ENCODE measurements around the gene GAS2L1.
"Not testable (repeated sequence)": the region's sequence is repeated elsewhere in the genome, so short reads cannot be mapped to it uniquely, and the experiment has no call there.

Gene GAS2L1

DNA sequence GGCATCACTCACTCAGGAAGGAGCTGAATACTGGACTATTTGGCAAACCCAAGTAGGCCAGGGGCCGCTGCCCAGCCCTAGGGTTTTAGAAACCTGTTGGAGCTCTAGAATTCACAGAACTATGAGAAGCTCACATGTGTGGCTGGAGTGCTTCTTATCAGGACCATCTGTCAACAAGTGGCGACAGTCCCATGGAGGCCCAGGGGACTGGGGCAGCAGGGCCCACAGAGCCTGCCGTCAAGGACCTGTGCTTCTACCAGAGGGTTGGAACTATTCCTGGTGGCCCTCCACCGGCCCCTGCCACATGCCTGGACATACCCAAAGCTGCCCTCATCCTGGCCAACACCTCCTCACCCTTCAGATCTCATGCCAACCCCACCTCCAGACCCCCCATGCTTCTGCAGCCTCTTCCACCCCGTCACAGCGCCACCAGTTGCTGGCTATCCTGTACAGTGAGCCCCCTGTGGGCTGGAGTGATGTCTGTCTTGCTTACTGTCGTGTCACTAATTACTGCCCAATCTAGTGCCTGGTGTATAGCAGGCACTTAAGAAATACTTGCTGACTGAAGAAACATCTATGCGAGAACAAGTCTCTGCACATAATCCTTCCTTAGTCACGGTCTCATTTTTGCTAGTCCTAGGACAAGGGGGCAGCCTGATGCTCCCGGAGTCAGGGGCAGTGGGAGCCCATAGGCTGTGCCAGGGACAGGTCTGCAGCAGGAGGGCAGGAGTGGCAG is 36.3 kb downstream of the GAS2L1 start:
- no peak for DNase-seq (ENCODE audit: low read depth)

DNA sequence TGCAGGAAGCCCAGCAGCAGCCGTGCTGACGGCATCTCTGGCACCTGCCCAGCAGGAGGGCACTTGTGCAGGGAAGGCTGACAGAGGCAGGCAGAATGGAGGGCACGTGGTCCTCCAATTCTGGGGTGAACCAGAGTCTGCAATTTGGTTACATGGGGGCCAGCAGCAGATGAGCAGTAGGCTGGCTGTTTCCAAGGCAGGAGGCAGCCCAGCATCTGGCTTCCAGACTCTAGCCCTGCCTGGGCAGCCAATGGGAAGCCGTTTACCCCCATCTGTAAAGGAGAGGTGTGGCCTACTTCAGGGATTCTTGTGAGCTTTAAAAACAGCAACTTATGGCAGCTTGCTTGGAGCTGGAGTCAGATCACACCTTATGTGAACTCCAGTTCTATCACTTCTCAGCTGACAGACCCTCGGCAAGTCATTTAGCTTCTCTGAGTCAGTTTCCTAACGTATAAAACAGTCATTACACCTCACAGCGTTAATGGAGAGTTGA is 36.9 kb downstream of the GAS2L1 start:
- DNase-seq (ENCODE audit: low read depth): no peak

DNA sequence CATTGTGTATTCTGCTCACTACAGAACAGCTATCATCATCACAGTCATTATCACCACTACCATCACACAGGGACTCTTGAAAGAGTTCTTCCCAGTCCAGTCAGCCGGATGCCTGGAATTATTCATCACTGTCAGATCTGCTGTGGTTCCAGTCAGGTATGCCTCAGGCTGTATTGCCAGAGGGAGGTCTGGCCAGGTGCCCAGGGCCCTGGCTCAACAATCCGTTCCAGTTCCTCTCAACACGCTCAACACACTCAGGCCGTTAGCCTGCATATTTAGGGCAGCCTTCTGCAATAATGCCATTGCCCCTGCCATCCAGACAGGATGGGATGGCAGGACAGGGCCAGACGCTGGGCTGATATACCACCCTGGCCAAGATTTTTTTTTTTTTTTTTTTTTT is 37.7 kb downstream of the GAS2L1 start:
- DNase-seq (ENCODE audit: low read depth): no peak

DNA sequence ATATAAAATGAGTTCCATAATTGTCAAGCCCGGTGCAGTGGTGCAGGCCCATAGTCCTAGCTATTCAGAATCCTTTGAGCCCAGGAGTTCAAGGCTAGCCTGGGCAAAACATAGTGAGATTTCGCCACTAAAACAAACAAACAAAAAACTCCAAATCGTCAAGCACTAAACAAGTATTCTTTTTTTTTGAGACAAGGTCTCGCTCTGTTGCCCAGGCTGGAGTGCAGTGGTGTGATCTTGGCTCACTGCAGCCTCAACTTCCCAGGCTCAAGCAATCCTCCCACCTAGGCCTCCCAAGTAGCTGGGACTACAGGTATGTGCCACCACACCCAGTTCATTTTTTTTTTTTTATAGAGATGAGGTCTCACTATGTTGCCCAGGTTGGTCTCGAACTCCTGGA is 38.4 kb downstream of the GAS2L1 start:
- DNase-seq (ENCODE audit: low read depth): not testable (repeated sequence)

DNA sequence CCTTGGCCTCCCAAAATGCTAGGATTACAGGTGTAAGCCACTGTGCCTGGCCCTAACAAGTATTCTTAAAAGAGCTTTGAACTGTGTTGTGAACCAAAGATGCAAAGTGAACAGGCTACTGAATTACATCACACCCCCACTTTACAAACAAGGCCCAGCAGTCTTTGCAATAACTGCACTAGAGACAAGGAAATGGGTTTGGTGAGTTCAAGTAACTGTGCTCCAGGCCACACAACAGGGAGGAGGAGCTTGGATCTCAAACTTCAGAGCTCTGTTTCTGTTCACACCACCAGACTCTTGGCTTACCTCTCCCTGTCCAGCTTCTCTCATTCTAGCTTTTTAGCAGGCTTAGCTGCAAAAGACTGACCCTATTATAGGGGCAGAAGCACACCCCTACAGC is 39.5 kb downstream of the GAS2L1 start:
- no peak for DNase-seq (ENCODE audit: low read depth)

DNA sequence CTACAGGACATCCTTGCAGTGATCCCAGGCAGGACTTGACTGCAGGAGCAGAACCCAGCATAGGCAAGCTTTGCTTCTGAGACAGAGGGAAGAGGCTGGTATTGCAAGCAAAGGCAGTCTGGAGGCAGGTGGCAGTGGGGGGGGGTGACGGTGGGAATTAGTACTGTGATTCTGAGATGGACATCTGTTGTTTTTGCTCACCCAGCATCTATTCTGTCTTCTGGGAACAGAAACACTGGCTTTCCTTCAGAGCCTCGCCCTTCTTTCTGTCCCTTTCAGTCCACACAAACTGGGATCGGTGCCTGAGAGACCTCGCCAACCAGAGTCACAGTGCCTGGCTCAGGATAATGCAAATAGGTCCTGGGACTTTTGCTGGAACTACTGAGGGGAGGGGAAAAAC is 40.2 kb downstream of the GAS2L1 start:
- DNase-seq (ENCODE audit: low read depth): no peak

DNA sequence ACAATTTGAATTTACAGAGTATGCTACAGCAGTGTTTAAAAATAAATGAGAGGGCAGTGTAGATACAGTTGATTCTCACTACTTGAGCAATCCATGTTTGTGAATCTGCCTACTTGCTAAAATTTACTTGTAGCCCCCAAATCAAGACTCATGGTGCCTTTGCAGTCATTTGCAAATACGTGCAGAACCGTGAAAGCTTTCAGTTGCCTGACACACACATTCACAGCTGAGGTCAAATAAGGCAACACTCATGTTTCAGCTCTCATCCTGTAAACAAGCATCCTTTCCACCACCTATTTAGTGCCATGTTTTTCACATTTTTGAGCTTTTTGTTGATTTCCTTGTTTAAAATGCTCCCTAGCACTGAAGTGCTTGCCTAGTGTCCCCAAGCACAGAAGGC is 41.6 kb downstream of the GAS2L1 start:
- DNase-seq (ENCODE audit: low read depth): no peak

DNA sequence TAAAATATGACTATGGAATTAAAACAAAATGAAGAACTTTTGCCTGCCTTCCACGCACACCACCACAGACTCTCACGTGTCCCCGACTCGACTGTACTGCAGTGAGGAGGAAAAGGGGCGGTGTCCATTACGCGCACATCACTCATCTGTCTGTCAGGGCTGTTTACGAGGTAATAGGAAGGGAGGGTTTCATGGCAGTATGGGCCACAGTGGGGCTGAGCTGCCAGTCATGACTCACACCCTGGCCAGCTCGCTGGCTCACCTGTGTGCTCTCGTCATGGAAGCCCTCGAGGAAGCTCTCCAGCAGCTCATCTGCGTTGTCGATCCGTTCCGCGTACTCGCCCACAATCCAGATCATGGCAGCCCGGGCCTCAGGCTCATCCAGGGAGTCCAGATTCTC is 42.5 kb downstream of the GAS2L1 start:
- DNase-seq (ENCODE audit: low read depth): no peak

DNA sequence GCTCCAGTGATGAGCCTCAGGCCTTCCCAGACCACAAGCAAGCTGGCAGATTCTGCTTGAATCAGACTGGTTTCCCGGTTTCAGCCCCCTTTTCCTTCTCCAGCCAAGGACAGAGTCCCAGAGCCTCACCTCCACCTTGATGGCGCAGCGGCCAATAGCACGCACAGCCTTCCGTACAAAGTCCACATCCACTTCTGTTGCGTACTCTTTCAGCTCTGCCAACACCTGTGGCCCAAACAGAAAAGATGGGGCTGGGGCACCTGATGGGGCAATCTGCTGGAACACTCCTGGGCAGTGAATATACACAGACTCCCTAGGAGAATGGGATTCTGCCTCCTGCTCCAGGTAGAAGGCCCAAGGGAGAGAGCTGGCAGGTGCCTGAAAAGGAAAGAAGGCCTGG is 44.6 kb downstream of the GAS2L1 start:
- no peak for DNase-seq (ENCODE audit: low read depth)

DNA sequence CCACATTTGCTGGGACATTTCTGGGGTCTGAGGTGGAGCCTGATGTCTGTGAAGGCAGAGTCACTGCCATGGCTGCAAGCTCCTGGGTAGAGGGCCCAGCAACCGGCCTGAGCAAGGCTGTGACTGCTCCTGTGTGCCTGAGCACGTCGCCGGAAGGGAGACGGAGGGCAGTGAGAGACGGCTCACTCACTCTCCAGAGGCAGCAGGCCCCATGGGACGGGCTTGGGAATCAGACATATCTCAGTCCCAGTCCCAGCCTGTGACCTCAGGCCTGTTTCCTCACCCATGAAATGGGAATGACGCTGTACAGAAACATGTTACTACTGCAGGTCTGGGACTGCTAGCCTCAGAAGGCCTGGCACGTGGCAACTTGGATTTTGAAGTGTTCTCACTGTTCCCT is 45.4 kb downstream of the GAS2L1 start:
- DNase-seq (ENCODE audit: low read depth): no peak

DNA sequence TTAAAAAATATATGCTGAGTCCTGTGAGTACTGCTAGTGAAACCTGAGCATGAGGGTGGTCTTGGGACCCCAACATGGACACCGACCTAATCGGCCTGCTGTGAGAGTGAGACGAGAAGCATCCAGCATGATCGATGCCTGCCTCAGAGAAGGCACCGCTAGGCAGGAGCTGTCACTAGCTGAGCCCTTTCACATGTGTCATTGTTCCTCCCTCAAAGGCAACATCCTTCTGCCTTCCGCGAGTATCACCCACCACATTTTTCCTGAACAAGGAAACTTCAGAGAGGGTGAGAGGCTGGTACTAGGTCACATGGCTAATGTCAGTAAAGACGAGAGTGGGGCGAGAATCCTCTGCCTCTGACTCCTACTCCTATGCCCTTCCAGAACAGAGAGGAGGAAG is 46.3 kb downstream of the GAS2L1 start:
- DNase-seq (ENCODE audit: low read depth): no peak

DNA sequence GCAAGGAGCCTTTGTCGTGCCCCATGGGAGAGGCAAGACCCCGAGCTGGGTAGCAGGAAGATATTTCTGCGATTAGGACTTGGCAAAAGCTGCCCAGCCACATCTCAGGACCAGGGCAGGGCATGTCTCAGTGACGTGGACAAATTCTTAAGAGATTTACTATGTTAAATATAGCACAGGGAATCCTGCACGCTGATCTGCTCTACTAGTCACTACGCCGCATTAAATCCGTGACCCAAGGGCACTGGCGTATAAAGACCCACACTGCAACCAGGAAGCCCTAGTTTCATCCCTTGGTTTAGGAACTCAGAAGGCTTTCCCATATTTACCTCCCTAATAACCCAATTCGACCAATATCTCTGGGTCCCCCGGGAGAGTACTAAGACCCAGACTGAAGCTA is 46.8 kb downstream of the GAS2L1 start:
- DNase-seq (ENCODE audit: low read depth): no peak

DNA sequence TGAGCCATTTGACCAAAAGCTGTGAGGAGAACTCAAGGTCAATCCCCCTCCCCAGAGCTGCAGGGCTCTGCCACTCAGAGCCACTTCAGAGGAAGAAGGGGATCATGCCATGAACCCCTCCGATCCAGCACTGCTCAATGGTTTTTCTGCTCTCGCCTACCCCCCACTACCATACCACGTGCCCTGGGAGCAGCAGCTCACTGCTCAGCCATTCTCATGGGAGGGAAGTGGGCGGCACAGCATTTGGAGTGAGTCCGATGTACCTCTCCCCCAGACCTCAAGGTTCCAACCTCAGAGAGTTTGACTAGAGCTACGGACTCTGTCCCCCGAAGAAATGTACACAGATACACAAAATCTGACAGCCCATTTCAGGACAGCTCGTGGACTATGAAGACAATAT is 47.4 kb downstream of the GAS2L1 start:
- no peak for DNase-seq (ENCODE audit: low read depth)

DNA sequence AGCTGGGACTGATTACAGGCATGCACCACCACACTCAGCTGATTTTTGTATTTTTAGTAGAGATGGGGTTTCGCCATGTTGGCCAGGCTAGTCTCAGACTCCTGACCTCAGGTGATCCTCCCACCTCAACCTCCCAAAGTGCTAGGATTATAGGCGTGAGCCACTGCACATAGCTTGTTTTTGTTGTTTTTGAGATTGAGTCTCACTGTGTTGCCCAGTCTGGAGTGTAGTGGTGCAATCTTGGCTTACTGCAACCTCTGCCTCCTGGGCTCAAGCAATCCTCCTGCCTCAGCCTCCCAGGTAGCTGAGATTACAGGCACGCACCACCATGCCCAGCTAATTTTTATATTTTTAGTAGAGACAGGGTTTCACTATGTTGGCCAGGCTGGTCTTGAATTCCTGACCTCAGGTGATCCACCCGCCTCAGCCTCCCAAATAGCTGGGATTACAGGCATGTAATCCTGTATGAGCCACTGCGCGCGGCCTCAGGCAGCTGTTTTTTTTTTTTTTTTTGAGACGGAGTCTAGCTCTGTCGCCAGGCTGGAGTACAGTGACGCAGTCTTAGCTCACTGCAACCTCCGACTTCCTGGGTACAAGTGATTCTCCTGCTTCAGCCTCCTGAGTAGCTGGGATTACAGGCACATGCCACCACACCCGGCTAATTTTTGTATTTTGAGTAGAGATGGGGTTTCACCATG is 50.9 kb downstream of the GAS2L1 start:
- not testable (repeated sequence) for DNase-seq (ENCODE audit: low read depth)

DNA sequence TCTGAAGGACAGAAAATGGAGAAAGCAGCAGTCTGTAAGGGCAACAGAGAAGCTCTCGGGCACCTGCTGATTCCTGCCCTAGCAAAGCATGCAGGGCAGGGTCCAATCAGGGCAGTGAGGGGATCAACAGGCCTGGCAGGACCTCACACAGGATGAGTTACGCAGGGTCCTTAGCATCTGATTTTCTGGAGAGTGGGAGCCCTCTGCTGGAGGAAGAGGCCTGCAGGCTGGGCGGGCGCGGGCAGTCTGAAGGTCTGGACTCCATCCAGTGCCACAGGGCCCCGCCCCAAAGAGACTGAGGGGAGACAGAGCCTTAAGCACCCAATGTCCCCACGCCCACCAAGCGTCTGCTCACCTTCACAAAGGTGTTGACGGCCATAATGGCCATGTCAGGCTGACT is 53.0 kb downstream of the GAS2L1 start:
- no peak for DNase-seq (ENCODE audit: low read depth)

Measured in activated T-cell treated with anti-CD3 and anti-CD28 coated beads for 1 hour (primary cell).